DMS53 treated with DMSO at 0.1 percent for 48 hours (cell line): ENCODE results near the gene RASGRF2.

ENCODE experiments used
- DNase-seq: peaks from one replicate; lab custom pipeline; 2025; ENCODE audit not compliant: unreplicated experiment; lab: John Stamatoyannopoulos, UW

Gene RASGRF2, protein sequence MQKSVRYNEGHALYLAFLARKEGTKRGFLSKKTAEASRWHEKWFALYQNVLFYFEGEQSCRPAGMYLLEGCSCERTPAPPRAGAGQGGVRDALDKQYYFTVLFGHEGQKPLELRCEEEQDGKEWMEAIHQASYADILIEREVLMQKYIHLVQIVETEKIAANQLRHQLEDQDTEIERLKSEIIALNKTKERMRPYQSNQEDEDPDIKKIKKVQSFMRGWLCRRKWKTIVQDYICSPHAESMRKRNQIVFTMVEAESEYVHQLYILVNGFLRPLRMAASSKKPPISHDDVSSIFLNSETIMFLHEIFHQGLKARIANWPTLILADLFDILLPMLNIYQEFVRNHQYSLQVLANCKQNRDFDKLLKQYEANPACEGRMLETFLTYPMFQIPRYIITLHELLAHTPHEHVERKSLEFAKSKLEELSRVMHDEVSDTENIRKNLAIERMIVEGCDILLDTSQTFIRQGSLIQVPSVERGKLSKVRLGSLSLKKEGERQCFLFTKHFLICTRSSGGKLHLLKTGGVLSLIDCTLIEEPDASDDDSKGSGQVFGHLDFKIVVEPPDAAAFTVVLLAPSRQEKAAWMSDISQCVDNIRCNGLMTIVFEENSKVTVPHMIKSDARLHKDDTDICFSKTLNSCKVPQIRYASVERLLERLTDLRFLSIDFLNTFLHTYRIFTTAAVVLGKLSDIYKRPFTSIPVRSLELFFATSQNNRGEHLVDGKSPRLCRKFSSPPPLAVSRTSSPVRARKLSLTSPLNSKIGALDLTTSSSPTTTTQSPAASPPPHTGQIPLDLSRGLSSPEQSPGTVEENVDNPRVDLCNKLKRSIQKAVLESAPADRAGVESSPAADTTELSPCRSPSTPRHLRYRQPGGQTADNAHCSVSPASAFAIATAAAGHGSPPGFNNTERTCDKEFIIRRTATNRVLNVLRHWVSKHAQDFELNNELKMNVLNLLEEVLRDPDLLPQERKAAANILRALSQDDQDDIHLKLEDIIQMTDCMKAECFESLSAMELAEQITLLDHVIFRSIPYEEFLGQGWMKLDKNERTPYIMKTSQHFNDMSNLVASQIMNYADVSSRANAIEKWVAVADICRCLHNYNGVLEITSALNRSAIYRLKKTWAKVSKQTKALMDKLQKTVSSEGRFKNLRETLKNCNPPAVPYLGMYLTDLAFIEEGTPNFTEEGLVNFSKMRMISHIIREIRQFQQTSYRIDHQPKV (N-terminal part only)

DNA sequence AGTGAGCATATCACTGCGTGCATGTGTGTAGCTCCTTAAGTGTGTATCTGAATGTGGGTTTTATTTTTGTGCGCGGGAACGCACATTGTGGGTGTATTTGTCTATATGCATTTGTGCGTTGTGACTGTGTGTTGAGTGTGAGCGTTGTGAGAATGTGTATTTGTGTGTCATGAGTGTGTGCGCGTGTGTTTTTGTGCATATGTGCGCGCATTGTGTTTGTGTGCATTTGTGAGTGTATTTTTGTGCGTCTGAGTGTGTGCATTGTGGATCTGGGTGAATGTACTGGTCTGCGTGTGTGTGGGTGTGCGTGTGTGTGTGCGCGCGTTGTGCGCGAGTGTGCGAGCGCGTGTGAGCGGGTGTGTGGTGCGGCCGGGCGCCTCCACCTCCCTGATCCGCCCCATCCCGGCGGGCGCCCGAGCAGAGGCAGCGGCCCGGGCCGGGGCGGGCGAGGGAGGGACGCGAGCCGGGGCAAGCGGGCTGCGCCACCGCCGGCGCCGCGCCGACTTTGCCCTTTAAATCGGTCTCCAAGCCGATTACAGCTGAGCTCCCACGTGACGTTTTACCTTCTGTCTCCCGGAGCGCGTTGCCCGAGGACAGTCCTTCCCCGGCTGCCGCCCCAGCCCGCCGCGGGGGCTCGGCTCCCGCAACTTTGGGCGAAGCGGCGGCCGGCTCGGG lies at the start of gene RASGRF2:
Gene RASGRF2, plus strand, starts transcription at position 596 of the 675 bp plus-strand sequence. CDS start 376 bp downstream, outside the sequence.
- peak; percentile 33 for DNase-seq

DNA sequence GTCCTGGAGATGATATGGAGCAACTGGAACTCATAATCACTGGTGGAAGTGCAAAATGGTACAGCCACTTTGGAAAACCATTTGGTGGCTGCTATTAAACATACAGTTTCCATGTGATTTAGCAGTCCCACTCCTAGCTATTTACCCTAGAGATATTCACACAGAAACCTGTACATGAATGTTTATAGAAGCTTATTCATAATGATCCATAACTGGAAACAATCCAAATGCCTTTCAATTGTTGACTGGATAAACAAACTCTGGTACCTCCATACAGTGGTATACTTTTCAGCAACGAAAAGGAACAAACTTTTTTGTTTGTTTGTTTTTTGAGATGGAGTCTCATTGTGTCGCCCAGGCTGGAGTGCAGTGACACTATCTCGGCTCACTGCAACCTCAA lies 47.7 kb upstream of the RASGRF2 start:
- DNase-seq = peak; percentile 20

DNA sequence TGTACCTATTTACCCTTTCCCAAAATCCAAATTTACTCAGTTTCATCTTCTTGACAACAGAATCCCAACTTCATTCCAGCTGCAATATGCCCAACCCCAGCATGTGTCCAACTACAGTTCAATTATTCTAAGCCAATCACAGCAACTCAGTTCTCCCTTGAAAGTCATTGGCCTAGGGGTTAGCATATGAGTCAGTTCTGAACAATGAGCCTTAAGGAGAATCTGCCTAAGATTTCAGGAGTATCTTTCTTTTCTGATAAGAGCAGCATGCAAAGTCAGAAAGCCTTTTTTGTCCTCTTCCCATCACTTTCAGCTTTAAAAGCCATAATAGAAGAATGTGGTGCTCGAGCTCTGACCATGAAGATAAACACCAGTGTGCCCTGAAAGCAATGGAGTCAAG lies 44.4 kb upstream of the RASGRF2 start:
- DNase-seq = no peak

DNA sequence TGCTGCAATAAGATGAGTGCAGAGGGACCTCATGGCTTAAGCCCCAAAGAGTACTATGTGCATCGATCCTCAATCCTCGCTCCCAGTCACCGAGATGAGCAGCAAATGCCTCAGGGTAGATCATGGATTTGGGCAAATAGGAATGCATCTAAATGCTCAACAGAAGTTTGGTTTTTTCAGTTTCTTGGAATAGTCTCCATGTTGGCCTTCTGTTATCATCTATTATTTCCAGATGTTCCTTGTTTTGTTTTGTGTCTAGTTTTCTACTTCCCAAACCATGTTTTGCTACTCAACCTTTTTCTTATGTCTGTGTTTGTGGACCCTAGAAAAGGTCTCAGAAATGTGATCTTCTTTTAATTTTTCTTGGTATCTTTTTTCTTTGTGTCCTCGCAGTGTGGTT lies 43.5 kb upstream of the RASGRF2 start:
- DNase-seq = no peak

DNA sequence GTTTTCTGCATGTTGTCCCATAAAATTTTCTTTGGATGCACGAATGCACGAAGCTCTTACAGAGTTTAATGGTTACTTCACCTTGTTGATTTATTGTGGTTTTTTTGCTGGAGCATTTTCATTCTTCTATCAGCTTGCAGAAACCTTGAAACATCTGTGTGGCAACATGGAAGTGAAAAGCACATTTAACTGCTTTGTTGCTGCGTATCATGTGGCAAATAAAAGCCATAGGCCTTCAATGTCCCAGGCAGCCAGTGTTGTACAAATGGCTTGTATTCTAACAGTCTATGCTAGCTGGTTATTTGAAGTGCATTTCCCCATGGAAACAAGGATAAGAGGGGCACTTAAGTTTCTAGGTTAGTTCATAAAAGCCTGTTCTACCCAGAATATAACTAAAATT lies 42.5 kb upstream of the RASGRF2 start:
- DNase-seq = no peak

DNA sequence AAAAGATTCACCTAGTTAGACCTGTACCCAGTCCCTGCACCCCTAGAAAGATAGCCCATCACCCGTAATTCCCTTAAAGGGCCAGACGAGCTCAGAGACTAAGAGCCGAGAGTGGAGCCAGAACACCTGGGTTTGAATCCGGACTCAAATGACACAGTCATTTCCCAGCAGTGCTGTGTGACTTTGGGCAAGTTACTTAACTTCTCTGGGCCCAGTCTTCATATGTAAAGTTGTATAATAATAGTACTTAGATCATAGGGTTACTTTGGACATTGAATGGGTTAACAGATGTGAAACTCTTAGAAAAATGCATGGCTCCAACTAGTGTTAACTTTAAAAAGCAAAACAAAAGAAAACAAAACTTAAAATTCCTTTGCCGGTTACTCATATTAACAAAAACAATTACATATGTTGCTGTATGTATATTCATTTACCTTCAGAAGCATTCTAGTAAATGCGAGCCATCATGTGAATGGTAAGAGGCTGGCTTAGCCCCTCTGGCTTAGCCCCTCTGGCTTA lies 40.4 kb upstream of the RASGRF2 start:
- DNase-seq = no peak

DNA sequence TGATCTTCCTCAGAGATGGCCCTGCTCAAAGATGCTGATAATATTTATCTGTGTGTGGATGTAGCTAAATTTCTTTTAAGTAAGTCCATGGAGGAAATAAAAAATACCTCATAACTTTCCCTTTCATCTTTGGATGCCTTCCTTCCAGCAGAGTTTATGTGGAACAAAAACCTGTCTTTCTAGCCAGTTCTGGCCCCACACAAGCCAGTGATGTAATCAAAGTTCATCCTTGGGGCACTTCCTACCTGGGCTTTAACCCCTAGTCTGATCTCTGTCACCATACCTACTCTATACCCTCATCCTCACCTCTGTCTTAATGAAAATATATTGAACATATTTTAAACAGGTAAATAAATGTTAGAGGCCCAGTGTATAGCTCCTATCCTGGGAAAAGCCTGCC lies 39.8 kb upstream of the RASGRF2 start:
- no peak for DNase-seq

DNA sequence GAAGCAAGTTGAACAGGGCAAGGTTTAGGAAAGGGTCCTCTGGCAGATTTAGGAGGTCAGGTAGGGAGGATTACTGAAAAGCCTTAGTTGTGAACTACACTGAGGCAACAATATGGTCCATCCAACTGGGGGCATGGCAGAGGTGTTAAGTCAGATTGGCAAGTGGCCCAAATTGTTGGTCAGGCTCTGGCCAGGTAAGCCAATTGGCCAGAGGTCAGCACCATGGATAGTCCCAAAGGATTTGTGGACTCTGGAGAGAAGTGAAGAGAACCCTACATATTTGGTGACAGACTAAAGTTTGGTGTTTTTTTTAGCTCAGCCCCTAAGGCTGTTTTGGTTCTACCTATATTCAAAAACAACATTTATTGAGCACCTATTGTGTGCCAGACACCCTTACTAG lies 39.1 kb upstream of the RASGRF2 start:
- no peak for DNase-seq

DNA sequence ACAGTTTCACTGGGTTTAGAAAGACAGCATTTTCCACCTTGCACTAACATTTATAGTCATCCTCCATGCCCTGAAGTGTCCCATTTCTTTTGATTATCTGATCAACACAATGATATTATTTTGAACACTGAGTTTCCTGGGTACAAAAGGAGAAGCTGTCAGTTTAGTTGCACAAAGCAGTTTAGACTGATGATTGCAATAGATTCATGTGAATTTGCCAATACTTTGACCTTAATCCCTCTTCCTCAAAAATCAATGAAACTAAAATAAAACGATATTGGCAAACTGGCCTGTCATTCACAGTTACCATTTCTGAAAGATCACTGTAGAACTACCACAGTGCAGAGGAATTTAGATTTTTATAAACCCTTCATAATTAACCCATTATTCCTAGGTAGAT lies 34.2 kb upstream of the RASGRF2 start:
- DNase-seq = no peak

DNA sequence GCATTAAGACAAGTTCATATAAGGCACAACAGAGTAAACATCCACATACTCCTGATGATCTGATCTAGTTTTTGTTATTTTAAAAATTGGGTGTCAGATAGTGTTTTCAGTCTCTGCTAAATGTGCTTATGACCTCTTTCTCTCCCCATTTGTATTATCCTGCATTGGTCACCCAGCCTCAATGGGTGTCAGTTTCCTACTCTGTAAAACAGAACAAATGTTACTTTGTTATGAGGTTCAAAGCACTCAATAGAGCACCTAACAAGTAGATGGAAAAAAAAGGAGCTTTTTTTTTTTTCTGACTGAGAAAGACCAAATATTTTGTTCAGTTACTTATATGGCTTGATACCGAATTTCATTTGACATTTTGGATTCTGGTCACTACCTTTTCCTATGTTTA lies 33.6 kb upstream of the RASGRF2 start:
- no peak for DNase-seq

DNA sequence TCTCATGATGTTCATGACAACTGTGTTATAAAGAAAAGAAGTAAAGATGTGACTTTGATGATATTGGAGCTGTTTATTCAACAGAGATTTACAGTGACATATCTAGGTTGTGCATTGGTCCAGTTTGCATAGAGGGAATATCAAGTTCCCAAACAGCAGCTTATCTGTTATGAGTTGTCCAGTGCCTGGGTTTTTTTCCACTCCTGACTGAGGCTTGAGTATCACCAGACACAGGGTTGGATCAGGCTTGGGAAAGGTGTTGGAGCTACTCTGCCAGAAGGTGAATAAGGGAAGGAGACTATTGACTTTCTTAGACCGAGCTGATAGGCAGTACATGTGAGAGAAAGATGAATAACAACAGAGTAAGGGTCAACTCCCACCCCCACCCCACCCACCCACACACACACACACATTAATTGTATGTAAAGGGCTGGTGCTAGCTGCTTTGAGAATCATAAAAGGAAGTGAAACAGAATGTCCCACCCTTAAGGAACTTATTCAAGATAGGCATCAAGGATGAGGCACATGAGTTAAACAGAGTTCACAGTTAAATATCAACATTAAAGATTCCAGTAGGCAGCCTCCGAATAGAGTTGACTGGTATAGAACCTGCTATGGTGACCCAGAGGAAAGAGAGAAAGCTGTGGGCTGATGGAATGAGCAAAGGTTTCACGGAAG lies 33.0 kb upstream of the RASGRF2 start:
- DNase-seq = no peak

DNA sequence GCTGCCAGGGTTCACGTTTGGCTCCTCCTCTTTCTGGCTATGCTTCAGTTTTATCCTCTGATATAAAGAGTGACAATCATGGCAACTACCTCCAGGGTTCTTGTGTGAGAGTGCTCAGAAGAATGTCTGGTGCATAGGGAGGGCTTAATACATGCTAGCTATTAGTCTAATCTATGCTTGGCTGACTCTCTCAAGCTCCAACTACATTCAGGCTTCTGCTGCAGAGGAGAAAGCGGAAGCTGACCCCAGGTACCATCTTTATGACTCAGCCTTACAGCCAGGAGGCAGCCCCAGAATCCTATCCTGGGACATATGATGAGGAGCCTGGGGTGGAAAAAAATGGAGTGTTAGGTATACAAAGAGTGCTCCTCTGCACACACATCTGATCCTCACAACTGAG lies 32.1 kb upstream of the RASGRF2 start:
- no peak for DNase-seq

DNA sequence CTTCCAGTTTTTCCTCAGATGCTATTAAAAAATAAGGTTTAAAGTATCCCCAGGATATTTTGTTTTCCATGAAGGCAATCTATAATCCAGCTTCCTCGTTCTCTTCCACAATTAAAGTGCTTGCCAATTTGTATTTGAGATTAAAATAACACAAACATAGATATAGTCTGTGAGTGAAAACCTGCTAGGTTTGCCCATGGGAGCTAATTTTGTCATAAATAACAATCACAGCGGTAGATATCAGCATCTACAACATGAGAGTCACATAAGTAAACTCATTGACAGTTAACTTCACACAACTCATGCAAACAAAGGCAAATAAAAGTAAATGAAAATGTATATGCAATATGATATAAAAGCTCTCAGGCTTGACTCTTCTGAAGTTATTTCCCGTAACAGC lies 29.2 kb upstream of the RASGRF2 start:
- no peak for DNase-seq

DNA sequence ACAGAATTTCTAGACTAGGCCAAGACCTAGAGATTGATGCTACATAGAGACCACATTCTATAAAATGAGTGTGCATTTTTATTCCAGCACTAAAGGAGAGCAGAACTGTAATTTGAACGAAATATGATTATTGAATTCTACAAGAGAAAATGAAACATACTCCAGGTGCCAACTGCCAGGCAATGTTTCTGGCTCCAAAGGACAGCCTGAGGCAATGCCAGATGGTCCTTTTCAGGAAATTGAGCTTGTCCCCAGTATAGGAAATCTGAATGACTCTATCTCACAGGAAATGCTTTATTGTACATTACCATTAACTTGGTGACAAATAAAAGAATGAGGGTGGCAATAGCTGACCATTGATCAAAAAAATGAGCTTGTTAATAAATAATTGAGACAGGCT lies 28.8 kb upstream of the RASGRF2 start:
- no peak for DNase-seq

DNA sequence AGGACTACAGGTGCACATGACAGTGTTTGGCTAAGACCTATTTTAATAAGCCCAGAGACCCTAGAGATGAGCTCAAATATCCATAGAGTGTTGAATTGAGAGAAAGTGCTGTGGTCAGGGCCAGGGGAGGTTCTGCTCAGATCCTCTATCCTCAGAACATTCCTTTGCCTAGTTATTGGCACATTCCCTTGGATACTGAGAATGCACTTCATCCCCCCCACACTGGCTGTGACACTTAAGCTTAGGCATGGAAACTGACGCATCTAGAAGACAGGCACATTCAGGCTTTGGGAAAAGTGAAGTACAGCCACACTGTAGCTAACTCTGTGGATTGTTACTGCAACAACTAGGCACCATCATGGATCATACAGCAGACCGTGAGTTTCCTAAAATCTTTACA lies 27.1 kb upstream of the RASGRF2 start:
- DNase-seq = no peak

DNA sequence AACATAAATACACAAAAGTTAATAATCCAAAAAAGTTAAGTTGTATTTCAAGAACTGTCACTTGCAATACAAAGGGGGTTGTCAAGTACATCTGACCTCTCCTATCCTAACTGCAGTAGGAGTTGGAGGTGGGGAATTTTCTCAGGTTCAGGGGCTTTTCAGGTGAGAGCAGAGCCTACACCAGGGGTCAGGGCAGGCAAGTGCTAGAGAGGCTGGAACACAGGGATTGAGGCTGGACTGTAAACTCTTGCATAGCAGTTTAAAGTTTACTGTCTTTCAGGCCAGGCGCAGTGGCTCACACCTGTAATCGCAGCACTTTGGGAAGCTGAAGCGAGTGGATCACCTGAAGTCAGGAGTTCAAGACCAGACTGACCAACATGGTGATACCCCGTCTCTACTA lies 25.4 kb upstream of the RASGRF2 start:
- no peak for DNase-seq

DNA sequence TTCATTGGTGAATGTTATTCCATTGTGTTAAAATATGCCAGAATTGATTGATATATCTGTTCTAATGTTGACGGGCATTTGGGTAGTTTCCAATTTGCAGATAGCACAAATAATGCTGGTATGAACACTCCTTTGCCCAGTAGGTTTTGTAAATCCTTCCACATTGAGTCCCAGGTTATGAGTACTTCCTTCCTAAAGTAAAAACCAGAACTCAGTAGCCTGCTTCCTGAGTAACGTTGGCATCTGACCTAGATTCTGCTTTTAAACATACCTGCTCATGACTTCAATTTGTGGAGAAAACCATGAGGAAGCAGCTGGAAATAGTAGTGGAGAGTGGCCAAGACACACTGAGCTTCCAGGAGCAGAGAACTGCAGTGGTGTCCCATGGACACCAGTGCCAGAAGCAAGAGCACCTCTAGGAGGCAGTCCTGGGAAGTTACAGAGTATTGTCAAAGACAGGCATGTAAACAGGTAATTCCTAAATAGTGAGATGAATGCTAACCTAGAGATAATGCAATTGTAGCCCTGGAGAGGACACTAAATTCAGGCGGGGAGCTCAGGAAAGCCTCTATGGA lies 24.3 kb upstream of the RASGRF2 start:
- peak; percentile 10 for DNase-seq

DNA sequence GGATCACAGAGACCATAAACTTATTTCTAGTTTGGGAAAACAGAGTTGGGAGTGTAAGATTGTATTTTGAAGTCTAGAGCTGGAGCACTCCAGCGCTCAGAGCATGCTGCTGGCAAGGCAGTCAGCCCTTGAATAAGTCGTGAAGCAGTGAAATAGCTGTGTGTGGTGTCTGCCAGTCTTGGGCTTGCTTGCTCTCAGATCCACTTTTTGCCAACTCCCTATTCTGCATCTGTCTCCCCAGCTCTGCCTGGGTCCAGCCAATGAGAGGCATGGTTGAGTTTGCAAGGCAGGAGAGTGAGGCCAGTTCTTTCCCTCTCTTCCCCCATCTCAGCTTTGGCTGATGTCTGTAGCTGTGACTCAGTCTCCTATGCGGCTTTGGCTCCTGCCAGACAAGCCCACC lies 23.3 kb upstream of the RASGRF2 start:
- no peak for DNase-seq

DNA sequence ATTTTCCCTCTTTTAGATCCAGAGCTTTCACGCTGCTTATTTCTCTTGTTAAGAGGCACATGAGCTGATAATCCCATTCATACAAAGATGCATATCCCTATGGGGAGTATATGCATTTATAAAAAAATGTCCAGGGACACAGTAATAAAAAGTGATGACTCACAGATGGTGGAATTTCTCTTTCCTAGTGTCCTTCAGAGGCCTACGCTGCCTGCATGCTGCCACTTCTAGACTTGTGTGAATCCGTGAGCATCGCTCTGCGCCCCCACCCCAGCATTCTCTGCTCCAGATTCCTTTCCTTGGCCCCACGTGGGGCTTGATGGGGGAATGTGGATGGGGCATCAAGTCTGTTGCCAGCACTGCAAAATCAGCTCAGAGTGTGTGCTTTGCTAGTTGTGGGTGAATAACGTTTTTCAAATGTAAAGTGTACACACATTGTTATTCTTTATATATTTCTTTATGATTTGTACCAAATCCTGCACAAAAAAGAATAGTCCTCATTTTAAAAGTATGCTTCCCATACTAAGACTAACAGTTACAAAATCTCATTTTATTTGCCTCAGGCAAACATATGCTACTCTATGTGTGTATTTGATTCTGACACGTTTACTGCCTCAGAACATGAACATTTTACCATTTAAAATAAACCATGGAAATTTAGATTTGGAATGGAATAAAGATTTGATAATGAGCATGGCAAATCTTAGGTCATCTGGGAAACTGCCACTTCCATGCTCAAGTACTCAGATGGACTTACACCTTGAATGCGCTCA lies 22.4 kb upstream of the RASGRF2 start:
- DNase-seq = no peak
